CD4-positive, CD25-positive, alpha-beta regulatory T cell (primary cell): ENCODE data around the gene XRCC5. TPM values are rescaled to one million over a fixed set of nuclear protein-coding genes. Genes with fewer than 3 reads are reported as not detected.
A peak's percentile ranks its signal among the peaks of the same experiment; 100 is the strongest.

ENCODE experiments used
- ATAC-seq, 2 donors: fragments of 150-1000 bp; cut with Tn5 transposase; one replicate each; pipeline ENCODE4 v1.10.0; 2021; ENCODE audit warnings: low read depth in 2 of 2, moderate number of reproducible peaks in 2 of 2, moderate library complexity in 1 of 2
- DNase-seq, 3 donors: peaks; one replicate each; pipeline versions ENCODE4 v3.0.0 to v3.0.0-alpha.2; 2012 to 2022; ENCODE audit warnings: mixed read lengths in 1 of 3
- H3K27ac ChIP-seq: one replicate; pipeline ENCODE4 v1.7.0; 2013; ENCODE audit warnings: mild to moderate bottlenecking, low read length; ENCODE audit not compliant: insufficient read depth, poor library complexity, severe bottlenecking
- H3K27me3 ChIP-seq: one replicate; pipeline ENCODE4 v1.7.0; 2013; ENCODE audit warnings: low read length; ENCODE audit not compliant: control insufficient read depth, insufficient read depth
- H3K36me3 ChIP-seq: one replicate; pipeline ENCODE4 v1.7.0; 2013; ENCODE audit warnings: mild to moderate bottlenecking, low read length, moderate library complexity; ENCODE audit not compliant: control insufficient read depth, insufficient read depth
- H3K4me1 ChIP-seq: 2 replicates; pipeline ENCODE4 v1.7.0; 2013; ENCODE audit warnings: mild to moderate bottlenecking, low read length; ENCODE audit not compliant: insufficient read depth, control insufficient read depth, poor library complexity, severe bottlenecking
- H3K4me3 ChIP-seq: one replicate; pipeline ENCODE4 v1.7.0; 2013; ENCODE audit warnings: low read depth, mild to moderate bottlenecking, low read length, moderate library complexity
- H3K9me3 ChIP-seq, 2 experiments: 1 replicate in 1 of 2; 2 replicates in 1 of 2; pipeline ENCODE4 v1.7.0; 2013; ENCODE audit warnings: low read length in 2 of 2, mild to moderate bottlenecking in 1 of 2, moderate library complexity in 1 of 2; ENCODE audit not compliant: control insufficient read depth in 2 of 2
- H3K27ac Mint-ChIP-seq, 3 donors: one replicate each; pipeline ENCODE4 v1.8.0; 2020 to 2022; ENCODE audit warnings: mild to moderate bottlenecking in 3 of 3, mixed read lengths in 3 of 3, moderate library complexity in 2 of 3
- H3K27me3 Mint-ChIP-seq: one replicate; pipeline ENCODE4 v1.8.0; 2022; ENCODE audit warnings: mild to moderate bottlenecking, mixed read lengths
- H3K36me3 Mint-ChIP-seq: one replicate; pipeline ENCODE4 v1.8.0; 2020; ENCODE audit warnings: mixed read lengths
- H3K4me1 Mint-ChIP-seq, 4 donors: one replicate each; pipeline ENCODE4 v1.8.0; 2020 to 2022; ENCODE audit warnings: mixed read lengths in 4 of 4, mild to moderate bottlenecking in 1 of 4
- H3K4me3 Mint-ChIP-seq, 4 donors: one replicate each; pipeline ENCODE4 v1.8.0; 2020 to 2022; ENCODE audit warnings: mild to moderate bottlenecking in 4 of 4, mixed read lengths in 4 of 4, moderate library complexity in 3 of 4
- H3K9me3 Mint-ChIP-seq, 7 donors: one replicate each; pipeline ENCODE4 v1.8.0; 2020 to 2022; ENCODE audit warnings: mixed read lengths in 7 of 7, mild to moderate bottlenecking in 3 of 7, moderate library complexity in 2 of 7
- polyA plus RNA-seq, 4 donors: library from polyadenylated mRNA; unstranded; fragments of 300-500 nt; fragmentation: Illumina TruSeq; gene quantifications; one replicate each; pipeline ENCODE4 v1.2.3, GENCODE V29; 2021
- total RNA-seq: library from RNA; stranded (reverse); gene quantifications from one replicate; pipeline ENCODE4 v1.2.3, GENCODE V29; 2022

The XRCC5 gene
- total and polyA plus RNA-seq, 5 donors from 2014 or later = 178 to 336 (median 272) TPM

DNA sequence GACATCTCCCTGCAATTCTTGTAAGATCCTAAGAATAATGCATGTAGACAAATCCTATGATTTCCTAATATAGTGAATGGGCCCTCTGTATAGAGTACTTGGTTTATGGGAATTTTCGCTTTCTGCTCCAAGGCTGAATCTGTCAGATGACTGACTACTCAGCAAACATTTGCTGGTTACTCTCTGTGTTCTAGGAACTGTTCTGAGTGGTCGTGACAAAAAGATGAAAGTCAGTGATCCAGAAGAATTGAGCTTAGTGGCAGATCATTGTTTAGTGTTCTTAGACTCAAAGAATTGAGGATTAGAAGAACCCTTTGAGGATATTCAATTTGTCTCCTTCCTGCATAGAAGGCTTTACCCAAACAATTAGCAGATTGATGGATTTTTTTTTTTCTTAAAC is 10.0 kb downstream of the XRCC5 start:
- Mint-ChIP-seq H3K4me1 (peaks cover 46 to 84% (median 52%) of the 10 kb centered on the region in 4 donors), H3K4me3 (peak overlapping the region in 2 of 4 donors; percentile 15 to 48), H3K27ac (peak overlapping the region in 1 of 3 donors; percentile 59), H3K36me3 (peaks cover 57% of the 10 kb centered on the region), H3K9me3 (no peaks in the 10 kb centered on the region), H3K27me3 (no peaks in the 10 kb centered on the region)
- Histone ChIP-seq H3K4me1 (peaks cover 59% of the 10 kb centered on the region), H3K27ac (no peak overlapping the region), H3K36me3 (peaks cover 78% of the 10 kb centered on the region), H3K27me3 (no peaks in the 10 kb centered on the region), H3K9me3 (no peaks in the 10 kb centered on the region), H3K4me3 (peak overlapping the region; percentile 1)
- DNase-seq (no peak), ATAC-seq (no peak)

DNA sequence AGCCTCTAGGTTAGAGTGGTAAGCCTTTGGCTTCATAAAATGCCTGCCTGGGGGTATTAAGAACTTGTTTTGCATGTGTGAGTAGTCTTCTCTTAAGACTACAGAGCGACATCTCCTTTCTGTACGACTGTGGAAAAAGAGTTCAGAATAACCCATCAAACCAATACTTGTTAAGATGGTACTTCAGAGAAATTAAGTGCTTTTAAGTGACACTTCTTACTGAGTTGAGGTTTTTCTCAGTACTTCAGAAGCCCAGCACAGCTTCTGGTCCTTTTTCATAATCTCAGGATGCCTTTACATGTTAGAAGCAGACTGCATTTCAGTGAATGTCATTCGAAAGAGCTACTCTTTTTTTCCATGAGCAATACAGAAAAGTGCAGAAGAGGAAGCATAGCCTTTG is 10.8 kb downstream of the XRCC5 start:
- Mint-ChIP-seq H3K4me3 (peak overlapping the region in 3 of 4 donors; percentile 2 to 62 (median 8)), H3K27ac (peak overlapping the region; percentile 27 to 66 (median 36)), H3K9me3 (no peaks in the 10 kb centered on the region), H3K4me1 (peaks cover 38 to 82% (median 48%) of the 10 kb centered on the region in 4 donors), H3K36me3 (peaks cover 56% of the 10 kb centered on the region), H3K27me3 (no peaks in the 10 kb centered on the region)
- Histone ChIP-seq H3K36me3 (peaks cover 86% of the 10 kb centered on the region), H3K27me3 (no peaks in the 10 kb centered on the region), H3K4me1 (peaks cover 54% of the 10 kb centered on the region), H3K27ac (peak overlapping the region; percentile 17), H3K4me3 (peak overlapping the region; percentile 16), H3K9me3 (no peaks in the 10 kb centered on the region)
- ATAC-seq = peak; percentile 79 to 80
- peak in 1 of 3 donors; percentile 88 for DNase-seq

GRCh38 chr2:216121255-216121654 is 12.1 kb downstream of the XRCC5 start:
- Mint-ChIP-seq H3K4me1 (peaks cover 32 to 81% (median 46%) of the 10 kb centered on the region in 4 donors), H3K36me3 (peaks cover 60% of the 10 kb centered on the region)
- peaks cover 42% of the 10 kb centered on the region for H3K4me1 ChIP-seq

DNA sequence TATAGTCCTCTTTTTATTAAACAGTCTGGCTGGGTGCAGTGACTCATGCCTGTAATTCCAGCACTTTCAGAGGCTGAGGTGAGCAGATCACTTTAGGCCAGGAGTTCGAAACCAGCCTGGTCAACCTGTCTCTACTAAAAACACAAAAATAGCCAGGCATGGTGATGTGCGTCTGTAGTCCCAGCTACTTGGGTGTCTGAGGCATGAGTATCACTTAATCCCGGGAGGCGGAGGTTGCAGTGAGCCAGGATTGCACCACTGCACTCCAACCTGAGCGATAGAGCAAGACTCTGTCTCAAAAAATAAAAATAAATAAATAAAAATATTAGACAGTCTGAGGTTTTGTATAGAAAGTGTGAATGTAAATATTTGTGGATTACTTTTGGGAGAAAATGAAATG is 17.8 kb downstream of the XRCC5 start:
- H3K36me3 Mint-ChIP-seq = peaks cover 65% of the 10 kb centered on the region
- no peak overlapping the region for H3K27ac ChIP-seq
- H3K9me3 Mint-ChIP-seq = no peaks in the 10 kb centered on the region
- no peak for ATAC-seq
- H3K27ac Mint-ChIP-seq = peak overlapping the region in 2 of 3 donors; percentile 32 to 46
- no peaks in the 10 kb centered on the region for H3K27me3 ChIP-seq
- H3K4me1 Mint-ChIP-seq = peaks cover 33 to 74% (median 37%) of the 10 kb centered on the region in 4 donors
- H3K9me3 ChIP-seq = no peaks in the 10 kb centered on the region
- no peak for DNase-seq
- H3K4me3 Mint-ChIP-seq = no peak overlapping the region
- H3K4me1 ChIP-seq = peaks cover 30% of the 10 kb centered on the region
- H3K4me3 ChIP-seq = no peak overlapping the region
- H3K27me3 Mint-ChIP-seq = no peaks in the 10 kb centered on the region
- peaks cover 92% of the 10 kb centered on the region for H3K36me3 ChIP-seq

More at GRCh38 chr2:216121255-216121654, 12.1 kb downstream of the XRCC5 start:
- DNase-seq (no peak), ATAC-seq (no peak)
- Histone ChIP-seq H3K36me3 (peaks cover 90% of the 10 kb centered on the region), H3K4me3 (no peak overlapping the region), H3K27me3 (no peaks in the 10 kb centered on the region), H3K9me3 (no peaks in the 10 kb centered on the region), H3K27ac (peak overlapping the region; percentile 7)
- Mint-ChIP-seq H3K4me3 (peak overlapping the region in 2 of 4 donors; percentile 15 to 48), H3K9me3 (no peaks in the 10 kb centered on the region), H3K27ac (peak overlapping the region; percentile 40 to 78 (median 73)), H3K27me3 (no peaks in the 10 kb centered on the region)

DNA sequence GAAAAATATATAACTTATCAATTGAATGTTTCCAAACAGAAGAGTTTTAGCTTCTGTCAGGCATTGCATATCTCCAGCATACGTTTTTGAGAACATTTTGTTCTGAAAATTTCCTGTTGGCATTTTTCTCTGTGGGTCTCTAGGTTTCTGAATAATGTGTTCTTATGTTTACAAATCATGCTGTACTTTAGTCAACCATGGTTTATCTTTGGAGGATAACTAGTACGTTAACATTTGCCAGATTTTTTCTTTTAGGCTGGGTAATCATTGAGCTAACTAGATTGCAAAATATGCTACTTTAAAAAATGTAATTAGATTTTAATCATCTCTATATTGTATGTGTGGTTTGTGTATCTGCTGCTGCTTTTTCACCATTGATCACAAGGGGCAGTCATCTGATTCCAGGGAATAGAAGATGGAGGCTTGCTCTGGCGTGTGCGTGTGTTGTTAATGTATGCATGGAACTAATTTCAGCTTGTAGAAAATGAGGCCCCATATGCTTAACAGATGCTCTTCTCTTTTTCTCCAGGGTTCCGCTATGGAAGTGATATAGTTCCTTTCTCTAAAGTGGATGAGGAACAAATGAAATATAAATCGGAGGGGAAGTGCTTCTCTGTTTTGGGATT is 21.3 kb downstream of the XRCC5 start:
- Histone ChIP-seq H3K4me3 (peak overlapping the region; percentile 45), H3K9me3 (no peaks in the 10 kb centered on the region), H3K36me3 (peaks cover 94% of the 10 kb centered on the region), H3K27ac (no peak overlapping the region), H3K27me3 (no peaks in the 10 kb centered on the region), H3K4me1 (peaks cover 31% of the 10 kb centered on the region)
- peaks cover 72% of the 10 kb centered on the region for H3K36me3 Mint-ChIP-seq
- H3K9me3 Mint-ChIP-seq = no peaks in the 10 kb centered on the region
- H3K27me3 Mint-ChIP-seq = no peaks in the 10 kb centered on the region
- H3K4me1 Mint-ChIP-seq = peaks cover 48 to 70% (median 54%) of the 10 kb centered on the region in 4 donors
- ATAC-seq (no peak), DNase-seq (no peak)
- no peak overlapping the region for H3K4me3 Mint-ChIP-seq
- peak overlapping the region in 1 of 3 donors; percentile 55 for H3K27ac Mint-ChIP-seq

GRCh38 chr2:216131175-216131926 is 22.2 kb downstream of the XRCC5 start:
- Histone ChIP-seq H3K27ac (peak overlapping the region; percentile 18), H3K4me1 (peaks cover 31% of the 10 kb centered on the region), H3K36me3 (peaks cover 92% of the 10 kb centered on the region), H3K4me3 (peak overlapping the region; percentile 45), H3K9me3 (no peaks in the 10 kb centered on the region), H3K27me3 (no peaks in the 10 kb centered on the region)
- peak overlapping the region; percentile 63 to 89 (median 80) for H3K27ac Mint-ChIP-seq
- ATAC-seq = peak; percentile 44 to 50
- H3K9me3 Mint-ChIP-seq = no peaks in the 10 kb centered on the region
- H3K36me3 Mint-ChIP-seq = peaks cover 71% of the 10 kb centered on the region
- no peaks in the 10 kb centered on the region for H3K27me3 Mint-ChIP-seq
- H3K4me3 Mint-ChIP-seq = peak overlapping the region in 3 of 4 donors; percentile 34 to 66 (median 45)
- DNase-seq = peak in 2 of 3 donors; percentile 23 to 71
- H3K4me1 Mint-ChIP-seq = peaks cover 48 to 65% (median 54%) of the 10 kb centered on the region in 4 donors

DNA sequence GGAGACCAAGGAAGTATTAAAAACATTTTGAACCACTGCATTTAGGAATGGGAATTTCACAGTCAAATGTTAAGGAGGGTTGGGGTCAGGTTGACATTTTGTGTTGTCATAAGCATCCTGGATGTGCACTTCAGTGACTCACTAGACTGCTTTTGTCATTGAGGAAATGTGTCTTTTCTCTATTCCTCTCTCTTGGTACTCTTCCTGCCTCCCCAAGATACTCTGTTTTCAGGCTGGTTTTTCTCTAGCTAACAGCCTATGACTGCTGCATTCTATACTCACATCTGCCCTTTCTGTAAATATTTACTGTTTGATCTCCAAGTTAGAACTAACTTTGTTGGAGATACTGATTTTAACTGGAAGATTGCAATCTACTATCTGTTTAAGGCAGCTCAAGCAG is 23.4 kb downstream of the XRCC5 start:
- Histone ChIP-seq H3K27me3 (no peaks in the 10 kb centered on the region), H3K27ac (no peak overlapping the region), H3K36me3 (peaks cover 92% of the 10 kb centered on the region), H3K4me3 (no peak overlapping the region), H3K4me1 (peaks cover 27% of the 10 kb centered on the region), H3K9me3 (no peaks in the 10 kb centered on the region)
- peaks cover 75% of the 10 kb centered on the region for H3K36me3 Mint-ChIP-seq
- DNase-seq = no peak
- no peaks in the 10 kb centered on the region for H3K27me3 Mint-ChIP-seq
- peak overlapping the region in 2 of 3 donors; percentile 63 to 80 for H3K27ac Mint-ChIP-seq
- no peak overlapping the region for H3K4me3 Mint-ChIP-seq
- peaks cover 48 to 62% (median 56%) of the 10 kb centered on the region in 4 donors for H3K4me1 Mint-ChIP-seq
- H3K9me3 Mint-ChIP-seq = no peaks in the 10 kb centered on the region
- ATAC-seq = no peak
